Spleen (tissue), 11 donors: Measurements from ENCODE around the gene RAB8B. TPM values are rescaled to one million over a fixed set of nuclear protein-coding genes. Genes with fewer than 3 reads are reported as not detected.

Source experiments
- DNase-seq: peaks from one replicate; pipeline ENCODE4 v3.0.0-alpha.2; 2020
- H3K27ac ChIP-seq, 8 donors: fragments of 200-600 bp; sonication (generic) in 7 of 8; 1 replicate in 4 of 8; 2 replicates in 4 of 8; pipeline versions ENCODE4 v1.5.0 to v1.8.0; 2016 to 2021; ENCODE audit warnings: inconsistent platforms in 4 of 8, mild to moderate bottlenecking in 4 of 8, moderate library complexity in 1 of 8
- H3K27me3 ChIP-seq, 7 donors: fragments of 200-600 bp; sonication (generic) in 6 of 7; replicated peaks in 1 of 7; 1 replicate in 4 of 7; 2 replicates in 3 of 7; pipeline versions ENCODE4 v1.5.0 to v1.8.0; 2016 to 2021; ENCODE audit warnings: inconsistent platforms in 3 of 7, mild to moderate bottlenecking in 1 of 7
- H3K36me3 ChIP-seq, 6 donors: fragments of 200-600 bp; sonication (generic) in 5 of 6; 1 replicate in 4 of 6; 2 replicates in 2 of 6; pipeline versions ENCODE4 v1.5.0 to v1.8.0; 2016 to 2021; ENCODE audit warnings: inconsistent platforms in 2 of 6
- H3K4me1 ChIP-seq, 6 donors: fragments of 200-600 bp; sonication (generic) in 5 of 6; 1 replicate in 3 of 6; 2 replicates in 3 of 6; pipeline versions ENCODE4 v1.5.0 to v1.8.0; 2016 to 2021; ENCODE audit warnings: inconsistent platforms in 3 of 6
- H3K4me3 ChIP-seq, 8 donors: fragments of 200-600 bp; sonication (generic) in 7 of 8; 1 replicate in 4 of 8; 2 replicates in 4 of 8; pipeline versions ENCODE4 v1.5.0 to v1.8.0; 2016 to 2021; ENCODE audit warnings: inconsistent platforms in 4 of 8, mild to moderate bottlenecking in 4 of 8, moderate library complexity in 2 of 8
- H3K9me3 ChIP-seq, 8 donors: fragments of 200-600 bp; sonication (generic) in 7 of 8; 1 replicate in 4 of 8; 2 replicates in 4 of 8; pipeline versions ENCODE4 v1.5.0 to v1.8.0; 2016 to 2021; ENCODE audit warnings: inconsistent platforms in 4 of 8
- CTCF ChIP-seq, 11 experiments: fragments of 200-600 bp in 7 of 11; fragments of 450-650 bp in 4 of 11; sonication (generic) in 4 of 11; IDR thresholded peaks in 8 of 11; conservative IDR thresholded peaks in 3 of 11; 1 replicate in 7 of 11; 2 replicates in 4 of 11; pipeline versions ENCODE4 v1.4.0 to v1.8.0; 2016 to 2021; ENCODE audit warnings: antibody characterized with exemption in 11 of 11, inconsistent platforms in 4 of 11, mild to moderate bottlenecking in 1 of 11
- POLR2A ChIP-seq, 3 donors: fragments of 450-650 bp; IDR thresholded peaks; one replicate each; pipeline ENCODE4 v1.5.1; 2017; ENCODE audit warnings: antibody characterized with exemption in 3 of 3, mild to moderate bottlenecking in 1 of 3
- POLR2AphosphoS5 ChIP-seq, 3 donors: sonication (generic); formaldehyde crosslinking; IDR thresholded peaks; one replicate each; pipeline ENCODE4 v1.5.1; 2017; ENCODE audit warnings: antibody characterized with exemption in 3 of 3
- WGBS, 5 donors: extraction: QIAGEN DNeasy Blood & Tissue Kit in 3 of 5; methylation state at CpG; one replicate each; pipeline versions ENCODE4 v1.1.5 to v1.1.7; 2013 to 2018; 5-methylcytosine and 5-hydroxymethylcytosine counted together
- intact Hi-C: fragments of 100-400 bp; cut with DNase I; formaldehyde crosslinking; loops from one replicate; pipeline ENCODE4 v1.15.0; 2023; ENCODE audit warnings: low total_unique reads
- polyA plus RNA-seq, 3 donors: library from polyadenylated mRNA; stranded (reverse); fragments of 200-250 nt; gene quantifications; one replicate each; pipeline ENCODE4 v1.2.1, GENCODE V29; 2013
- total RNA-seq, 7 donors: library from RNA; depleted of rRNA in 3 of 7; stranded (reverse); fragments of >200 nt in 3 of 7; fragmentation: NEBNext Ultra II Directional in 4 of 7; extraction: Animal tissue kit (Norgen Biotek cat#: 25700) in 4 of 7; gene quantifications; one replicate each; pipeline versions ENCODE4 v1.1.0 to v1.2.1, GENCODE V29; 2016 to 2021
- donor health status: healthy with polysubstance abuse.
- donor health status: DM: no; HTN: no; CAD: no; lungs with moderate emphysema.
- donor health status: DM: no; HTN: no; CAD: no.
- donor health status: Bipolar disorder and iron deficiency.
- donor health status: healthy.
- donor health status: DM: no; HTN: no; CAD: no.
- donor health status: DM: yes; HTN: yes; CAD: no.

RAB8B gene
- total and polyA plus RNA-seq, 10 donors: 18.9 to 96.4 (median 64.2) TPM

GRCh38 chr15:63212050-63213004, 22.9 kb downstream of the RAB8B start:
- Histone ChIP-seq H3K27me3 (no peaks in the 10 kb centered on the region), H3K4me1 (peaks cover 31 to 98% (median 69%) of the 10 kb centered on the region in 6 donors), H3K9me3 (no peaks in the 10 kb centered on the region), H3K4me3 (peak overlapping the region in 1 of 8 donors; percentile 1), H3K36me3 (peaks cover 0 to 25% (median 0%) of the 10 kb centered on the region in 6 donors), H3K27ac (peak overlapping the region; percentile 17 to 79 (median 62))
- intact Hi-C loops: no loop called here
- 50 to 62% (median 52%) methylated on average over 10 of the region's 10 CpGs for WGBS, 5 donors
- DNase-seq: no peak
- TF ChIP-seq POLR2AphosphoS5 (IDR thresholded peaks at IDR 0.05) (no peak), CTCF (IDR thresholded peaks at IDR 0.05 in 8 of 11, conservative IDR thresholded peaks at IDR 0.05 in 3 of 11) (no peak), POLR2A (IDR thresholded peaks at IDR 0.05) (no peak)

- Histone ChIP-seq H3K9me3 (no peaks in the 10 kb centered on the region), H3K27ac (peak overlapping the region in 4 of 8 donors; percentile 7 to 55 (median 40)), H3K4me1 (peaks cover 24 to 98% (median 69%) of the 10 kb centered on the region in 6 donors), H3K36me3 (peaks cover 0 to 23% (median 0%) of the 10 kb centered on the region in 6 donors), H3K4me3 (no peak overlapping the region), H3K27me3 (no peaks in the 10 kb centered on the region)
- no peak for TF ChIP-seq POLR2AphosphoS5 (IDR thresholded peaks at IDR 0.05)
- no peak for TF ChIP-seq POLR2A (IDR thresholded peaks at IDR 0.05)
- TF ChIP-seq CTCF (IDR thresholded peaks at IDR 0.05 in 8 of 11, conservative IDR thresholded peaks at IDR 0.05 in 3 of 11): no peak
- DNase-seq: no peak
- WGBS, 5 donors: 63 to 80% (median 70%) methylated on average over 5 of the region's 5 CpGs
- intact Hi-C loops: no loop called here
Measured at GRCh38 chr15:63218100-63218808, 28.8 kb downstream of the RAB8B start.

- Histone ChIP-seq H3K4me3 (no peak overlapping the region), H3K27ac (peak overlapping the region in 2 of 8 donors; percentile 14 to 44), H3K4me1 (peaks cover 20 to 96% (median 60%) of the 10 kb centered on the region in 6 donors), H3K27me3 (no peaks in the 10 kb centered on the region), H3K36me3 (peaks cover 0 to 33% (median 0%) of the 10 kb centered on the region in 6 donors), H3K9me3 (no peaks in the 10 kb centered on the region)
- intact Hi-C loops: no loop called here
- 81 to 91% (median 85%) methylated on average over 3 of the region's 3 CpGs for WGBS, 5 donors
- DNase-seq: no peak
- TF ChIP-seq CTCF (IDR thresholded peaks at IDR 0.05 in 8 of 11, conservative IDR thresholded peaks at IDR 0.05 in 3 of 11) (no peak), POLR2A (IDR thresholded peaks at IDR 0.05) (no peak), POLR2AphosphoS5 (IDR thresholded peaks at IDR 0.05) (no peak)
Measured at GRCh38 chr15:63219196-63219710, 29.8 kb downstream of the RAB8B start.
